Stimulated activated CD4-positive, alpha-beta T cell treated with anti-CD3 and anti-CD28 coated beads, Interleukin-1b, Interleukin-23, amount 100 ng/mL, for 48 hours (primary cell): ENCODE data around the gene FRAT2.

Experiments
- DNase-seq: peaks from one replicate; pipeline ENCODE4 v3.0.0-alpha.2; 2020

FRAT2 gene, protein sequence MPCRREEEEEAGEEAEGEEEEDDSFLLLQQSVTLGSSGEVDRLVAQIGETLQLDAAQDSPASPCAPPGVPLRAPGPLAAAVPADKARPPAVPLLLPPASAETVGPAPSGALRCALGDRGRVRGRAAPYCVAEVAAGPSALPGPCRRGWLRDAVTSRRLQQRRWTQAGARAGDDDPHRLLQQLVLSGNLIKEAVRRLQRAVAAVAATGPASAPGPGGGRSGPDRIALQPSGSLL

GRCh38 chr10:97334370-97335175 is at the start of gene FRAT2:
FRAT2 (minus strand) TSS chr10:97334729; CDS start chr10:97334572, 157 bp downstream.
- peak; percentile 85 for DNase-seq

GRCh38 chr10:97384156-97384555 is 49.6 kb upstream of the FRAT2 start:
- DNase-seq: no peak

DNA sequence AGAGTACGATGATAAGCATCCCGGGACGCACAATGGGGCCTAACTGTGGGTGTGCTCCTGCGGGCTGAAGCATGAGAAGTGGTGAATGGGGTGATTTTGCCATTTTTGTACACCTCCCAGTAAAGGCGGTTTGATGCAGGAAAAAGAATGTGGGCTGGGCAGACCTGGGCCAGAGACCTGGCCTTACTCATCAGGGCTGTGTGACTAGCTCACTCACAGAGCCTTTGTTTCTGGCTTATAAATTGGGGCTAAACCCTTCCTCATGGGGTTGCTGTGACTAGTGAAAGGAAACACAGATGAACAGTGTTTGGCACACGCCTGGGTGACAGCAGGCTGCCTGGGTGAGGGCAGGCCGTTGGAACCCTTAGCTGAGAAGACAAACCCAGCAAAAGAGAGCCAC is 48.6 kb upstream of the FRAT2 start:
- DNase-seq: no peak

DNA sequence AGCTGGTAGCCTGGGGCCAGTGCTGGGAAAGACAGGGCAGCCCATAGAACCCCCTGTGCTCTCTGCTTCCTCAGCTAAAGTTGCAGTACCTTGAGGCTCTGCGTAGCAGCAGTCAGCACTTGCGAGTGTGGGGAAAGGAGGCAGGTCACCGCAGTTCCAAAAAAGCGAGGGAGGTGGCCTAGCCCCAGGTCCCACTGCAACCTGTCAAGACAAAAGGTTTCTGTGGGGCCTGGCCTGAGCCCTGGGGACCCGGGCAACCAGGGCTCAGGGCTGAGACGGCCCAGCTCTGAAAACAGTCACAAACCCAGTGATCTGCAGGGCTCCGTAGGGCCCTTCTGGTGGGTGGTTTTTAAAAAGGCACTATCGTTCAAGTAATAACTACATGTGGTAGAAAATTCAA is 47.1 kb upstream of the FRAT2 start:
- no peak for DNase-seq

DNA sequence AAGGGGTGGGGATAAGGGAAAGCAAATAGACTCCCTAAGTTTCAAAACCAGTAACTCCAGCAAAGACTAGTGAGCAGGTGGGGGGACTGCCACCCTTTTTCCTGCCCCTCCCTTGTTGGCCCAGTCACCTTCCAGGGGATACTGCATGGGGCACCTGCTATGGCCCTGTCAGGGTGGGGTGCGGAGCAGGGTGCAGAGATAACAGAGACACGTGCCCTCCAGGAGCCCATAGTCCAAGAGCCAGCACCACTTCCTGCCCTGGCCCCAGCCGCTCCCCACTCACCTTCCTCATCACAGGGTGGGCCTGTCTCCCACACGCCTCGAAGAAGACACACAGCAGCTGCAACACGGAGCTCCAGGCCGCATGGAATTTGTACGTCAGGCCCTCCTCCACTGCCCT is 46.0 kb upstream of the FRAT2 start:
- no peak for DNase-seq

GRCh38 chr10:97378933-97379921 is 44.7 kb upstream of the FRAT2 start:
- no peak for DNase-seq

DNA sequence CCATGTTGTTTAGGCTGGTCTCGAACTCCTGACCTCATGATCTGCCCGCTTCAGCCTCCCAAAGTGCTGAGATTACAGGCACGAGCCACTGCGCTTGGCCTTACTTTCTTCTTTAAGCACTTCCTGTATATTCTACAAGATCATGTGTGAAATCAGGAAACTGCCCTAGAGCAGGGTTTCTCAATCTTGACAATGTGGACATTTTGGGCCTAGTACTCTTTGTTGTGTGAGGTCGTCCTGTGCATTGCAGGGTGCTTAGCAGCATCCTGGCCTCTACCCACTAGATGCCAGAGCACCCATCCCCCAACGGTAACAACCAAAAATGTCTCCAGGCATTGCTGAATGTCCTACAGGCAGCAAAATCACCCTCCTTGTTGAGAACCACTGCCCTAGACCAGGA is 41.9 kb upstream of the FRAT2 start:
- DNase-seq: no peak

GRCh38 chr10:97373456-97373855 is 38.9 kb upstream of the FRAT2 start:
- no peak for DNase-seq

DNA sequence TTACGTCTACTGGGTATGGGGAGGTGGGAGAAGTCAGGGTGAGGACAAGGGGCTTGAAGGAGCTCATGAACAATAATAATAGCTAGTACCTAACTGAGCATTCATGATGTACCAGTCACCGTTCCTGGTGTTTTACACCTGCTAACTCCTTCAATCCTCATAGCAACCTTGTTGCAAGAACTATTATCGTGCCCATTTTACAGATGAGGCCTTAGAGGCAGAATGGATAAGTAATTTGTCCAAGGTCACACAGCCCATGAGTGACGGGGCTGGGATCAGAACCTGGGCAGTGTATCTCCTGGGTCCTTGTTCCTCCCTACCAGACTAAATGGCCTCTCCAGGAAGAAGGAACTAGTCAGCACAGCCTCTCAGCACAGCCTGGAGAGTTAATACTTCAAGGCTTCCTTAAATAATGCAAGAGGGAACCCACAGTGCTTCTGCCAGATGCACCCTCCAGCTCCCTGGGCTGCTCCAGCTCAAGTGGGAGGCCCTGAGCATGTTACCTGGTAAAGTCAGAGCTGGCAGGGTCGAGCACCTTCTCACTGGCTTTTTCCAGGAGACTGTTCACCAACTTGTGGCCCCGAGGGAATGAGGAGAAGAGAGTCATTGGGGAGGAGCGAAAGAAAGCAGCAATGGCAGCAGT is 37.8 kb upstream of the FRAT2 start:
- DNase-seq: no peak

- no peak for DNase-seq
These were observed 37.2 kb upstream of the FRAT2 start for GRCh38 chr10:97371696-97372095.

- no peak for DNase-seq
These were observed 32.7 kb upstream of the FRAT2 start for GRCh38 chr10:97367126-97367649.

GRCh38 chr10:97366572-97366971 is 32.0 kb upstream of the FRAT2 start:
- DNase-seq: no peak

DNA sequence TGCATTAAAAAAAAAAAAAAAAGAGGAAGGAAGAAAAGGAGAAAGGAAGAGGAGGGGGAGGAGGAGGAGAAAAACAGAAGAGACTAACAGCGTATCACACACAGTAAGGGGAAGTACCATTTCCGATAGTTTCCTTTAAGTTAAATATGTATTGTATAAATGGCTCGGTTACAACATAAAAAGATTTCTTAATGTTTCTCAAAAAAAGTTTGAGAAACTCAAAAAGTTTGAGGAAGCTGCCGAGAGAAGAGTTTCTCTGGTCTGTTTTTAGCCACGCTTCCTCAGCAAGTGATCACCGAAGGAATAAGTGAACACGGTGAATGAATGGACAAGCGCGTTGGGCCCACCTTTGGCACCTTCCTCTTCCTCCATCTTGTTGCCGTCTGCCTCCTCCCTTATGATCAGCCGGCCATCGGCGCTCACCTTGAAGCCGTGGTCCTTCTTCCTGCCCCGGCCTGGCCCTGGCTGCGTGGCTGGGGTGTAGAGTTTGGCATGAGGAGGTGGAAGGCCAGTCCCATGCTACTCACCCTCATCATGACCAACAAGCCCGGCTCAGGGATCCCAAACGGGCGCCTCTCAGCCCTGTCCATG is 31.3 kb upstream of the FRAT2 start:
- DNase-seq: no peak

- no peak for DNase-seq
These were observed 28.5 kb upstream of the FRAT2 start for GRCh38 chr10:97363071-97363470.

DNA sequence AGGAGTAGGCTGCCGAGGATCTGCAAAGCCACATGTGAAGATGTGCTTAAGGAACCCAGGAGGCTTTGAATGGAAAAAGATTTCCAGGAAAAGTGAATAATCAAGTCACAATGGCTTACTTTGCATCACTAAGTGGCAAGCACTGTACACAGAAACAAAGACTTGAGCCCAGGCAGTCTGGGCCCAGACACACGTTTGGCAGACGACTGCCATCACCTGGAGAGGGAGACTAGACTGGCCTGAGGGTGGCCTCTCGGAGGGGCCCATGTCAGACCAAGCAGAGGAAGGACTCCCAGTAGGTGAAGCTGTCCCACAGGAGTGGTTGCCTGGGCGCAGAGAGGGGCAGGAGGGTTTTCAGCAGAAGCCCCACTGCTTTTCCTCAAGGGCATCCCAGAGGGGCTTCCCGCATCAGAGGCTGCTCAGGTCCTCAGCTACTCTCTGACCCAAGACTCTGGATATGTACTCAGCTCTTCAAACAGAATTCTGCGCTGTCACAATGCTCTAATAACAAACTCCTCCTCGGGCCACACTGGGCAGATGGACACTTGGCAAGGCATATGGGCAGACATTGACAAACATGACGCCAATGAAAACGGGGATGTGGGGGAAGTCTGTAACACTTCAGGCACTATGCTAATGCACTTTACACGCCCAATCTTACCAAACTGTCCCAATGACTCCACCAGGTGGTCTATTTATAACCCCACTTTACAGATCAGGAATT is 27.9 kb upstream of the FRAT2 start:
- DNase-seq: no peak

DNA sequence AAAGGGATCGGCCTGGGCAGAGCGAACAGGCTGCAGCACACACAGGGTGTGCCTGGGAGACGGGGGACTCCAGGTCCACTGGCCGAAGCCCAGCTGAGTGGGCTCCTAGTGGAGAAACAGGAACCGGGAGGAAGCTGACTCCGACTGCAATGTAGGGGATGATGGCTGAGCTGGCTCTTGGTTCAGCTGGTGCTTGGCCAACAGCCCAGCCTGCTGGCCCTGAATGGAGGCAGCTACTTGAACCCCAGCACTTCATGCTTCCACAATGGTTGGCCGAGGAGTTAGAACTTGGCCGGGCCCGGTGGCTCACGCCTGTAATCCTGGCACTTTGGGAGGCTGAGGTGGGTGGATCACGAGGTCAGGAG is 27.0 kb upstream of the FRAT2 start:
- DNase-seq: no peak

DNA sequence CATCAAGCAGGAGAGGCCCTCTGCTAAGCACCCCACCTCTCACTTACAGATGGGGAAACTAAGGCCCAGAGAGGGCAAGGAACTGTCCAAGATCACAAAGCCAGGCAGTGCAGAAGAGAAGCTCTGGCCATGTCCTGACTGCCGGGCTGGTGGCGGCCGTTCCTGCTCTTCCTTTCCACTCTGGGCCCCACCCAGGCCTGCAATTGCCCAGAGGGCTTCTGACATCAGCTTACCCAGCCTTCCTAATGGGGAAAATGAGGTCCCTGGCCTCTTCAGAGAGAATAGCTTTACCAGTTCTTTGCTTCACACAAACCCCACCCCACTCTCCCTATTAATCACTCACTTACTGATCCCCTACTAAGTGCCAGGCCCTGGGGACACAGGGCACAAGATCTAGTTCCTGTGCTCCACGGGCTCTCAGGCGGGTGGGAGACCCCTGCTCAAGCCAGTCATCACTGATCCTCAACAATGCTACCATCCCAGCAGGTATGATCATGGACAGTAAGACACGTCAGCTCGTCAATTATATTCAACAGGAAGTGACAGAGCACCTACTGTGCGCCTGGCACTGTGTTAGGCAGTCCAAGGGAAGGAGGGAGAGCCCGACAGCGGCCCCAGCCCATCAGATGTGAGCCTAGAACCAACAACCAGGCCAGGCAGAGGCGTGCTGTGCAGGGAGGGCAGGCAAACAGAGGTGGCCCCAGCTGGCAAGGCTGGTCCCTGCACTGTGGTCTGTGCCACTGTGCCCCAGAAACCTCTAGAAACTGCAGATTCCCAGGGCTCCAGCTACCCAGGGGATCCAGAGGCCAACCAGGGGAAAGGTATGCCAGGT is 26.4 kb upstream of the FRAT2 start:
- no peak for DNase-seq

DNA sequence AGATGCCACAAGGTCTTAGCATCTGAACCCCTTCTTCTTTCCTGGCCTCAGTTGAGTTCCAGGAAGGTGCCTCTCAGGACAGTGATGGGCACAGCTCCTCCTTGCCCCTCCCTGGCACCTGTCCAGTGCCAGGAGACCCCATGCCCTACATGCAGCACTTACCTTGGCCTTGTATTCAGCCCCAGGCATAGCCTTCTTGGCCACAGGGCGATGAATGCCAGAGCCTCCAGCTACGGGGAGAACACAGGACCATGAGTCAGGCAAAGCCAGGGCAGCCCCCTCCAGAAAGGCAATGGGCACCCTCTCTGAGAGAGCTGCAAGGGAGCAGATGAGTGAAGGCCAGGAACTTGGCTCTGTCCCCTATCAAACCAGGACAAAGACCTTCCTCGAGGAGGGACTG is 24.3 kb upstream of the FRAT2 start:
- no peak for DNase-seq

DNA sequence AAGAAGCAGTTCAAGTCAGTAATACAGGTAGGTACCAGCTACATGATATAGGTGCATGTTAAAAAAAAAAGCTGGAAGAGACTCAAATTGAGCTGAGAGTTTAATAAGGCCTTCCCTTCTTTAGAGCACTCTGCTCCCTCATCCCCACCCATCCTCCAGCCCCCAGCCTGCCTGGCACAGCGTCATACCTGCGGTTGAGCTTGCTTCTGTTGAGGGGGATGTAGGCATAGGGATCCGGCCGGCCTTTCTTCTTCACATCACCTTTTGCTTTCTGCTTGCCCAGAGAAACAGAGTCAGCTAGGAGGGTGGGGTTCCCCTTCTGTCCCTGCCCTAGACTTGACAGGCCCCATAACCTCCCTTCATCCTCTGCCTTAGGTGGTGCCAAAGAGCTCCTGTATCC is 23.8 kb upstream of the FRAT2 start:
- DNase-seq: no peak

- no peak for DNase-seq
These were observed 22.4 kb upstream of the FRAT2 start for GRCh38 chr10:97356918-97357317.
